ENCODE results near the gene RGS3. TPM values are rescaled to one million over a fixed set of nuclear protein-coding genes. Genes with fewer than 3 reads are reported as not detected.
A peak's percentile ranks its signal among the peaks of the same experiment; 100 is the strongest.

RGS3 gene
- polyA plus RNA-seq, 3 donors from 2014 or later = 76.9 to 230 (median 90.7) TPM

DNA sequence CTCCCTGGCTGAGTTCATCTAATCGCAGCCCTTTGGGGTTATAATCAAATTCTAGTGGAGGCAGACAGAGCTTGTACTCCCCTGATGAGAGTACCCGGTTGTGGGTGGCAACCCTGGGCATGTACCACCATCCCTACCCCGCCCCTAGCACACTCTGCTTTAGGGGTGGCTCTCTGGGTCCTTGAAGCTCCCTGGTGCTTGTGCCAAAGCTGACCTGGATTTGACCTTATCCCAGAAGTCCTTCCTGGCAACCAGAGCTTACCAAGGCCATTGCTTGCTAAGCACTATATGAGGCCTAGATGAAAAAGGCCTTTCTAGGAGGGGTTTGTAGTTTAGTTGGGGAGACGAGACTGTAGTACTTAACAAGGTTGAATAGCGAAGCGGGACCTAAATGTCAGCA is 72.2 kb downstream of the RGS3 start:
- H3K4me3 Mint-ChIP-seq = peak overlapping the region in 4 of 5 donors; percentile 6 to 30 (median 18)
- peaks cover 89 to 99% of the 10 kb centered on the region in 2 donors for H3K4me1 Mint-ChIP-seq
- peaks cover 10 to 56% (median 12%) of the 10 kb centered on the region in 3 donors for H3K36me3 Mint-ChIP-seq
- no peaks in the 10 kb centered on the region for H3K9me3 Mint-ChIP-seq
- peak overlapping the region; percentile 67 to 84 (median 80) for H3K27ac Mint-ChIP-seq
- DNase-seq = no peak
- H3K27me3 Mint-ChIP-seq (ENCODE audit: low read depth in 3 of 3) = peaks cover 0 to 3% (median 3%) of the 10 kb centered on the region in 3 donors

DNA sequence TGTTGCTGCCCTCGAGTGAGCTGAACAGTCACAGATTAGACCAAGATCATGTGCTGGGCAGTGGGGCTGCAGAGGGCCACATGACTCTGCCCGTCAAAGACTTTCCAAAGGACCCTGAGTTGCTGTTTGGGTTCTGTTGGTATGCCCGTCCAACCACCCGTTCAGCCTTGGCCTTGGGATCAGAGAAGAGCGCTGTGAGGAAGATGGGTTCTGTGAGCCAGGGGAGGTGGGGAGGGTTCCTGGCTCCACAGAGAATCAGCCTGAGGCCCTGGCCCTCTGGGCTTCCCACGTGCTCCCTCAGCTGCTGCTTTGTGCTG is 72.6 kb downstream of the RGS3 start:
- H3K27ac Mint-ChIP-seq = peak overlapping the region; percentile 67 to 84 (median 80)
- H3K4me1 Mint-ChIP-seq = peaks cover 89 to 99% of the 10 kb centered on the region in 2 donors
- peaks cover 10 to 60% (median 11%) of the 10 kb centered on the region in 3 donors for H3K36me3 Mint-ChIP-seq
- H3K27me3 Mint-ChIP-seq (ENCODE audit: low read depth in 3 of 3) = peaks cover 3% of the 10 kb centered on the region in 3 donors
- DNase-seq = no peak
- peak overlapping the region in 4 of 5 donors; percentile 1 to 23 (median 9) for H3K4me3 Mint-ChIP-seq
- H3K9me3 Mint-ChIP-seq = no peaks in the 10 kb centered on the region

DNA sequence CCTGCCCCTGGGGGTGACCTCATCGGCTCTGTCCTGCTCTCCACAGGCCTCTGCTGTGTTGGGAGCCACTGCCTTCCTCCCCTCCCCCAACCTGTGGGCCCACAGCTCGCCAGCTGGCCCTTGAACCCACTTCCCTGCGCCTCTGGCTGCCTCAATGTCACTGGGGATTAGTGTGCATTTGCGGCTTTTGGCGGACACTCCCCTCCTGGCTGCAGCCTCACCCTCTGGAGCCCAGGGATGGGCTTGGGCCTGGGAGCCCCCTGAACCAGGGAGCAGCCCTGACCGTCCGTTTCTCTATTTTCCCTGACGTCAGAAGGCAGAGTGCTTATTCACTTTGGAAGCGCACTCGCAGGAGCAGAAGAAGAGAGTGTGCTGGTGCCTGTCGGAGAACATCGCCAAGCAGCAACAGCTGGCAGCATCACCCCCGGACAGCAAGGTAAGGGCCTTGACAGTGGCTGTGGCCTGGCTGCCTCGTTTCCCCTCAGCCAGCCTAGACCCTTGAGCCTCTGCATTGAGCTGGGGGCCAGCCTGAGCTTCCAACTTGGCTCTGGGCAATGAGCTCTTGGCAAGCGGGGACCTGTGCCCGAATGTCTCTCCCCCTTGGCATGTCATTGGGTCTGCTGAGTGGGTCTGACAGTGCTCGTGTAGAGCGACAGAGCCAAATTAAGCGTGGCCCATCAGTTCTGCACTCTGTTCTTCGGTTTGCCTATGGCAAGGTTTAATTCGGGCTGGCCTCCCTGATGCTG is 73.1 kb downstream of the RGS3 start:
- Mint-ChIP-seq H3K36me3 (peaks cover 7 to 59% (median 8%) of the 10 kb centered on the region in 3 donors), H3K9me3 (no peaks in the 10 kb centered on the region), H3K4me3 (peak overlapping the region in 3 of 5 donors; percentile 33 to 74 (median 33)), H3K4me1 (peaks cover 89 to 99% of the 10 kb centered on the region in 2 donors), H3K27me3 (ENCODE audit: low read depth in 3 of 3) (peaks cover 3% of the 10 kb centered on the region in 3 donors), H3K27ac (peak overlapping the region; percentile 67 to 89 (median 78))
- no peak for DNase-seq

DNA sequence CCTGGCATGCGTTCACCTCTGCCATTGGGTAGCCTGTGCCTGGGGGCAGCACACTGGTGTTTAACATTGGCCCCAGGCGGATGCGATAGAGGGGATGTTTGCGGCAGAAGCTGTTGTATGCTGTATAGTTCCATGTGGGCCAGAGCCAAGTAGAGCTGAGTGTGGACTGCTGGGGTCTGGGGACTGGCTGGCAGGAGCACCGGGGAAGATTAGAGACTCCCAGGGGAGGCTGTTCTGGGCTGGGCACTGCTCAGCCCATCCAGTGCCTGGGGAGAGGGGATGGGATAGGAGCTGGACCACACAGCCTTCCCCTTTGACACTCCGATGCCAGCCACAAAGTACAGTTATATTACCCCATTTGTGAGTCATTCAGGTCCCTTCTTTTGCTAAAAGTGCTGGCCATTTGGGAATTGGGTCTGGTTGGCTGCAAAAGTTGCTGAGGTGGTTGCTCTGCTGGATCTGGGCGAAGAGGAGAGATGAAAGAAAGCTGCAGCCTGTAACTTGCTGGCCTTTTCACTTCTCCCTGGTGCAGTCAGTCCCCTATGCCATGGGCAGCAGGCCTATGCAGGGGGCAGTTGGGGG is 73.8 kb downstream of the RGS3 start:
- H3K4me1 Mint-ChIP-seq = peaks cover 90 to 99% of the 10 kb centered on the region in 2 donors
- H3K36me3 Mint-ChIP-seq = peaks cover 3 to 60% (median 9%) of the 10 kb centered on the region in 3 donors
- H3K9me3 Mint-ChIP-seq = no peaks in the 10 kb centered on the region
- peak overlapping the region in 4 of 5 donors; percentile 33 to 74 (median 41) for H3K4me3 Mint-ChIP-seq
- peaks cover 3% of the 10 kb centered on the region in 3 donors for H3K27me3 Mint-ChIP-seq (ENCODE audit: low read depth in 3 of 3)
- no peak for DNase-seq
- peak overlapping the region; percentile 15 to 89 (median 78) for H3K27ac Mint-ChIP-seq

DNA sequence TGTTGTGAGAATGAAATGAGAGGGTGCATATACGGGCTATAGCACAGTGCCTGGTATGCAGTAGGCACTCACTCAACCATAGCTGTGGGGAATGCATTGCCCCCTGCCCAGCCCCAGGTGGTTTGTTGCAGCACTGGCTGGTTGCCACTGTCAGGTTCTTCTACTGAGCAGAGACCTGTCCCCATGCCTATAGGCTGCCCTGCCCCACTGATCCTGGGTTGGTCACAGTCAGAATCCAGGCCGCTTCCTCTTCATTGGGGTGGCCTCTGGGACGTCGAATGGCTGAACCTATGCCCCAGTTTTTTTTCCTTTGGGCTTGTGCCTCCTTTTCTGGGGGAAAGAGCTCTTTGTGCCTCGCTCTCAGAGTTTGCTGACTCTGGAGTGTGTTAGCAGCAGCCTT is 74.6 kb downstream of the RGS3 start:
- Mint-ChIP-seq H3K4me3 (peak overlapping the region in 1 of 5 donors; percentile 17), H3K4me1 (peaks cover 90 to 99% of the 10 kb centered on the region in 2 donors), H3K9me3 (no peaks in the 10 kb centered on the region), H3K27ac (peak overlapping the region; percentile 69 to 89 (median 78)), H3K27me3 (ENCODE audit: low read depth in 3 of 3) (peaks cover 3% of the 10 kb centered on the region in 3 donors), H3K36me3 (peaks cover 3 to 61% (median 9%) of the 10 kb centered on the region in 3 donors)
- DNase-seq = no peak

DNA sequence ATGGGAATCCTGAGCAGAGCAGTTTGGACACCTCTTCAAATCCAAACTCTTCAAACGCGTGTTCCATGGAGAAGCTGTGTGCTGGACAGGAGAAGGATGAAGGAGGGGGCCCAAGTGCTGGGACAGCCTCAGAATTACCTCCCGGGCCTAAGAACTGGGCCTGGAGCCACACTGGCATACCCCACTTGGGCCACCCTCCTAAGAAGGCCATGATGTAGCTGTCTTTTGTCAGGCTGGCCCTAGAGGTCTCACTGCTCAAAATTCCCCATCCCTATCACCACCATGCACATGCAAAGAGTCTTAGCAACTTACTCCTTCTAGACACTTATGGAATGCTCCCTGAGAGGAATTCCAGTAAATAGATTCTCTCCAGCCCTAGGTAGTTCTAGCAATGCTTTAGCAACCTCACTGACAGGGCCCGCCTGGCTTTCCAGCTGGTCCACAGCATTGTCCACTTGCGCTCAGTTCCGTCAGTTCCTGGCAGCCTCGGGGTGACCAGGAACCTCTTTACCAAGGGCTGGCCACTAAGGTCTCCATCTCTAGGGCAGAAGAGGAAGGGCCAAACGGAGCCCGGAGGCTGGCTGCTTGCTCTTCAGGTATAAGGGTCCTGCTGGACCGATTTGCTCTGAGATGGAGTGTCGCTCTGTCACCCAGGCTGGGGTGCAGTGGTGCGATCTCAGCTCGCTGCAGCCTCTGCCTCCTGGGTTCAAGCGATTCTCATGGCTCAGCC is 75.3 kb downstream of the RGS3 start:
- Mint-ChIP-seq H3K4me3 (peak overlapping the region in 2 of 5 donors; percentile 6 to 48), H3K4me1 (peaks cover 90 to 99% of the 10 kb centered on the region in 2 donors), H3K36me3 (peaks cover 3 to 63% (median 9%) of the 10 kb centered on the region in 3 donors), H3K27ac (peak overlapping the region; percentile 45 to 94 (median 76)), H3K9me3 (no peaks in the 10 kb centered on the region), H3K27me3 (ENCODE audit: low read depth in 3 of 3) (peaks cover 3% of the 10 kb centered on the region in 3 donors)
- no peak for DNase-seq

DNA sequence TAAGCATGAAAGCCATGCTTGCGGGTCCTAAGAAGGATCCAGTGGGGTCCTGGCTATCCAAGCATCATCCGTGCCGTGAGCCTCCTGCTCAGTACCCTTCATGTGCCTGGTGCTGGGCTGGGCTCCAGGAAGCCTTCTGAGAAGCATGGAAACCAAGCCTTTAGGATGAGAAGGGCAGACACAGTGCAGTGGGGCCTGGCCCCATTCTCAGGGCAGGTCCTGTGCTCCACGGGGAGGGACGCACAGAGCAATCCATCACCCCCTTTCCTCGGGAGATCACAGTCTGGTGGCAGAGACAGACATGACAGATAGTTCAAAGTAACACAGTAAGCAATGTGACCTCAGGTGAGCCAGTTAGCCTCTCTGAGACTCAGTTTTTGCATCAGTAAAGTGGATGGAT is 76.9 kb downstream of the RGS3 start:
- H3K36me3 Mint-ChIP-seq = peaks cover 3 to 63% (median 9%) of the 10 kb centered on the region in 3 donors
- H3K27ac Mint-ChIP-seq = peak overlapping the region; percentile 72 to 94 (median 78)
- peak overlapping the region in 2 of 5 donors; percentile 30 to 48 for H3K4me3 Mint-ChIP-seq

DNA sequence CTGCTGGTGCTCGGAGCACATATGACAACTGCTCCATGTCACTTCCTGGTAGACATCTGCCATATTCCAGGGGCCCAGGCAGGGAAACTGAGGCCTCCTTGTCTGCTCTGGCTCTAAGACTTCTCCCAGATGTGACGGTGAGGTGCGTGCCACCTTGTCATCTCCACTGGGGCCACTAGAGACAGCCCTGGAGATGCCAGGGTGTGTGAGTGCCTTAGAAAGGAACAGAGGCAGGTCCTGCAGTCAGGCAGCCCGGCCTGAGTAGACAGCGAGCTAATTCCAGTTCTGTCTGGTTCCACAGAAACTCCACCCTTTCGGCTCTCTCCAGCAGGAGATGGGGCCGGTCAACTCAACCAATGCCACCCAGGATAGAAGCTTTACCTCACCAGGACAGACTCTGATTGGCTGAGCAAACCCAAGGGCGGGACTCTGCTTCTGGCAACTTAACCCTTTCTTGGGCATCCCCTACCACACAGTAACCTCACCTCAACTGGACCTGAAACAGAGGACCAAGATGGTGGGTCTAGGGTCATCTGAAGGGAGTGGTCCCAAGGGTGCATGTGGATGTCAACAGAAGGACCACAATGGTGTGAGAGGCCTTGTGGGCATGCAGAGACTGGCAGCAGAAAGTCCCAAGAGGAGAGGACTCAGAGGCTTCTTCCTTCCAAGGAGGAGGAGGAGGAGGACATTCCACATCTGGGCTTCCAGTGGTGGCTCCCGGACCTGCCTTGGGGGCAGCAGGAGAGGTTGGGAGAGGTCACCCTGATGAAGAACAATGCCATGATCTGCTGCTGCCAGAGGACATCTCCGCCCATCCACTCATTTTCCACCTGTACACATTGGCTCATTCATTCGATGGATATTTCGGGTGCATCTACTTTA is 77.7 kb downstream of the RGS3 start:
- DNase-seq = no peak
- Mint-ChIP-seq H3K36me3 (peaks cover 3 to 59% (median 9%) of the 10 kb centered on the region in 3 donors), H3K4me1 (peaks cover 96 to 100% of the 10 kb centered on the region in 2 donors), H3K27ac (peak overlapping the region; percentile 75 to 94 (median 88)), H3K27me3 (ENCODE audit: low read depth in 3 of 3) (peaks cover 0 to 3% (median 3%) of the 10 kb centered on the region in 3 donors), H3K9me3 (no peaks in the 10 kb centered on the region), H3K4me3 (peak overlapping the region; percentile 4 to 32 (median 15))

More for the DNA sequence above, 76.9 kb downstream of the RGS3 start:
- H3K27me3 Mint-ChIP-seq (ENCODE audit: low read depth in 3 of 3) = peaks cover 0 to 3% (median 3%) of the 10 kb centered on the region in 3 donors
- peaks cover 95 to 99% of the 10 kb centered on the region in 2 donors for H3K4me1 Mint-ChIP-seq
- H3K9me3 Mint-ChIP-seq = no peaks in the 10 kb centered on the region
- DNase-seq = no peak

DNA sequence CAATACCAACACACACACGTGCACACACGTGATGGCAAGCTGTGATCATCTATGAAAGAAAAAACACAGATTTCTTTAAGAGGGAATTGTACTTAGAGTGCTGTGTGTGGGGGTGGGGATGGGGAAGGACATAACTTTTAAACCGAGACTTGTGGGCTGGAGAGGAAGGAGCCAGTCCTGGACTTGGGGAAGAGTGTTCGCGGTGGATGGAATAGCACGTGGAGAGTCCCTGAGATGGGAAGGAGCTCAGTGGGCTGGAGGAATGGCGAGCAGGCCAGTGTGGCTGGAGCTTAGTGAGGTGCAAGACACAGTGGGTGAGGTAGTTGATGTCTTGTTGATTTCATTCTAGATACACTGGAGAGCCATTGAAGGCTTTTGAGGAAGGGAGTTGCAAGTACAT is 78.5 kb downstream of the RGS3 start:
- Mint-ChIP-seq H3K4me1 (peaks cover 97 to 100% of the 10 kb centered on the region in 2 donors), H3K27ac (peak overlapping the region; percentile 75 to 94 (median 88))
- no peak for DNase-seq

DNA sequence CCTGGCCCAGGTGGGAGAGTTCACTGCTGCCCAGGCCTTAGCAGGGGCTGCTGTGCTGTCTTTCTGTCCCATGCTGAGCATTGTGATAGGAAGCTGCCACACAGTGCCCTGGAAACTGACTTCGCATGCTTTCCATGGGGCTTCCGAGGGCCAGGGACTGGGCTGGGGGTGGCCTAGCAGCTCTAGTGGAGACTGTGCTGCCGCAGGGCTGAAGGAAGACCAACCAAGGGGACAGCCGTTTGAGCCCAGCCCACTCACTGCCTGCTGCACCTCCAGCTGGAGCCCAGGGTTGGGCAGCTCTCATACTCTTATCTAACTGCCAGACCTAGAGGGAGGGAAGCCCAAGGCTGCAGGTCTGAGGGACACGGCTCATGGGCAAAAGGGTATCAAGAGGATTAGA is 79.2 kb downstream of the RGS3 start:
- peak overlapping the region in 5 of 6 donors; percentile 31 to 94 (median 91) for H3K27ac Mint-ChIP-seq
- H3K4me3 Mint-ChIP-seq = peak overlapping the region in 1 of 5 donors; percentile 18
- peaks cover 0 to 3% (median 0%) of the 10 kb centered on the region in 3 donors for H3K27me3 Mint-ChIP-seq (ENCODE audit: low read depth in 3 of 3)
- DNase-seq = no peak
- H3K36me3 Mint-ChIP-seq = peaks cover 3 to 48% (median 13%) of the 10 kb centered on the region in 3 donors
- H3K4me1 Mint-ChIP-seq = peaks cover 97 to 100% of the 10 kb centered on the region in 2 donors
- no peaks in the 10 kb centered on the region for H3K9me3 Mint-ChIP-seq

More for the DNA sequence above, 78.5 kb downstream of the RGS3 start:
- Mint-ChIP-seq H3K27me3 (ENCODE audit: low read depth in 3 of 3) (peaks cover 0 to 3% (median 3%) of the 10 kb centered on the region in 3 donors), H3K4me3 (peak overlapping the region; percentile 4 to 32 (median 15)), H3K36me3 (peaks cover 3 to 55% (median 13%) of the 10 kb centered on the region in 3 donors), H3K9me3 (no peaks in the 10 kb centered on the region)

DNA sequence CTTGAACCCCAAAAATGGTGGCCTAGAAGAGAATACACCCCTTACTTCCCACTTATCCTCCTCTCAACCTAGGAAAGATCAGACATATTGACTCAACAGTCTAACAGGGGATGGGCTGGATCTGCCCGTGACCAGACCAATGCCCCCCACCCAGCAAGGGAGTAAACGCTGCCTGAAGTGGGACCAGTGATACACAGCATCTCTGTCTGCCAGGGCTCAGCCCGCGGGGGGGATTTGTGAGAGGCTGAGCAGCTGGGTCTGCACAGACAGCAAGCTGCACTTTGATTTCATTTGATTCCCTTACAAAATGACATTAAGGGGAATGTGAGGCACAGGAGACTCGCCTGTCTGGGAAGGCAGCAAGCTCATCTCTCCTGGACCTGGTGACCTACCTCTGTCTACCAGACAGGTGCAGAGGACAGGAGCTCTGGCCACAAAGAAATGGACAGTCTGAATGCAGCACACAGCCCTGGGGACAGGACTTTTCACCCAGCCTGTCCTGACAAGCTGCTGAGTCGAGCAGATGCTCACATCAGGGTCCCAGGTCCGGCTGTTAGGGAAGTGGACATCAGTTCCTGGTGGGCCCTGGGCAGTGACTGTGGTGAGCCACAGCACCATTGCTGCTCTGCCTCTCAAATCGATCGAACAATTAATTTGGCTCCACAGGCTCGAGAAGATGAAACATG is 79.9 kb downstream of the RGS3 start:
- peaks cover 0 to 3% (median 0%) of the 10 kb centered on the region in 3 donors for H3K27me3 Mint-ChIP-seq (ENCODE audit: low read depth in 3 of 3)
- H3K4me1 Mint-ChIP-seq = peaks cover 97 to 100% of the 10 kb centered on the region in 2 donors
- H3K36me3 Mint-ChIP-seq = peaks cover 3 to 47% (median 13%) of the 10 kb centered on the region in 3 donors
- peak overlapping the region; percentile 31 to 94 (median 86) for H3K27ac Mint-ChIP-seq
- H3K4me3 Mint-ChIP-seq = peak overlapping the region in 1 of 5 donors; percentile 5
- DNase-seq = no peak
- no peaks in the 10 kb centered on the region for H3K9me3 Mint-ChIP-seq

DNA sequence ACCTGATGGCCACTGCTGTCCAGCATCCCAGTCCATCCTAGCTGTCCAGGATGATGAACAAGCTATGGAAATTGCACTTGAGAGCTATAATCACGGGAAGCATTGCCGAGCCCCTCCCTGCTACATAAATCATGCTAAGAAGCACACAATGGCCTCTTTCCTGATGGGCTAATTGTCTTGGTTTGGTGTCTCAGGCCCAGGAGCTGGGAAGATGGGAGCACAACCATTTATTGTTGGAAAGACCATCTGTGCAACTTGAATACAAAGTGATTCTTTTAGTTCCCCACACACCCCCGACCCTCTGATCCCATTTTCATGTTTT is 80.4 kb downstream of the RGS3 start:
- Mint-ChIP-seq H3K27ac (peak overlapping the region; percentile 75 to 94 (median 86)), H3K4me1 (peaks cover 97 to 100% of the 10 kb centered on the region in 2 donors), H3K9me3 (no peaks in the 10 kb centered on the region), H3K36me3 (peaks cover 1 to 42% (median 13%) of the 10 kb centered on the region in 3 donors), H3K4me3 (peak overlapping the region in 1 of 5 donors; percentile 34), H3K27me3 (ENCODE audit: low read depth in 3 of 3) (peaks cover 0 to 3% (median 0%) of the 10 kb centered on the region in 3 donors)
- DNase-seq = no peak

All from immature natural killer cell (primary cell).